Measurements from ENCODE around the gene ALK.

DNA sequence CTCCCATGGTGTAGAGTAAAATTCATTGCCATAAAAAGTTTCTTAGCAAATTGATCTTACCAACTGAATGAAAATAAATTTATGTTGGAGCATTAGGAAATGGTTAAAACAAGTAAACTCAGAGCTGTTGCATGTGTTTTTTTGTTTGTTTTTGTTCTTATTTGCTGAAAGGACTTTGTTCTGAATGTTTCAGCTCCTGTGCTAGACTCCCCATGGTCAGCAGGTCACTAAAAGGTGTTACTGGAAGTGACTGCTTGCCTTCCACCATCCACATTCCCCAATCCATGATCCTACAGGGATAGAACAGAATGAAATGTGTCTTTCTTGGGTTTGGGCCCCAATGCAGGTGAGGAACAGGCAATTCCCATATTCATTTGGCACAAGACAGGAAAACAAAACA, 101.8 kb downstream of the ALK start:
- TF ChIP-seq, protein P1, sequence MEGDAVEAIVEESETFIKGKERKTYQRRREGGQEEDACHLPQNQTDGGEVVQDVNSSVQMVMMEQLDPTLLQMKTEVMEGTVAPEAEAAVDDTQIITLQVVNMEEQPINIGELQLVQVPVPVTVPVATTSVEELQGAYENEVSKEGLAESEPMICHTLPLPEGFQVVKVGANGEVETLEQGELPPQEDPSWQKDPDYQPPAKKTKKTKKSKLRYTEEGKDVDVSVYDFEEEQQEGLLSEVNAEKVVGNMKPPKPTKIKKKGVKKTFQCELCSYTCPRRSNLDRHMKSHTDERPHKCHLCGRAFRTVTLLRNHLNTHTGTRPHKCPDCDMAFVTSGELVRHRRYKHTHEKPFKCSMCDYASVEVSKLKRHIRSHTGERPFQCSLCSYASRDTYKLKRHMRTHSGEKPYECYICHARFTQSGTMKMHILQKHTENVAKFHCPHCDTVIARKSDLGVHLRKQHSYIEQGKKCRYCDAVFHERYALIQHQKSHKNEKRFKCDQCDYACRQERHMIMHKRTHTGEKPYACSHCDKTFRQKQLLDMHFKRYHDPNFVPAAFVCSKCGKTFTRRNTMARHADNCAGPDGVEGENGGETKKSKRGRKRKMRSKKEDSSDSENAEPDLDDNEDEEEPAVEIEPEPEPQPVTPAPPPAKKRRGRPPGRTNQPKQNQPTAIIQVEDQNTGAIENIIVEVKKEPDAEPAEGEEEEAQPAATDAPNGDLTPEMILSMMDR (IDR thresholded peaks at IDR 0.05) = no peak
- no peak for TF ChIP-seq POLR2A (IDR thresholded peaks at IDR 0.05)
